Esophagus muscularis mucosa (tissue), 4 donors: ENCODE measurements around the gene PFDN6. TPM values are rescaled to one million over a fixed set of nuclear protein-coding genes. Genes with fewer than 3 reads are reported as not detected.
A peak's percentile ranks its signal among the peaks of the same experiment; 100 is the strongest.

Source experiments
- DNase-seq: peaks from one replicate; pipeline ENCODE4 v3.0.0-alpha.2; 2017; ENCODE audit errors: extremely low spot score
- H3K27ac ChIP-seq, 4 donors: fragments of 200-600 bp; sonication (generic); replicated peaks in 1 of 4; 1 replicate in 3 of 4; 2 replicates in 1 of 4; pipeline ENCODE4 v1.5.1; 2016 to 2019; ENCODE audit warnings: mild to moderate bottlenecking in 1 of 4
- H3K27me3 ChIP-seq, 4 donors: fragments of 200-600 bp; sonication (generic); one replicate each; pipeline versions ENCODE4 v1.5.1 to v1.6.0; 2016 to 2019
- H3K36me3 ChIP-seq, 4 donors: fragments of 200-600 bp; sonication (generic); one replicate each; pipeline ENCODE4 v1.5.1; 2016 to 2019
- H3K4me1 ChIP-seq, 4 donors: fragments of 200-600 bp; sonication (generic); one replicate each; pipeline ENCODE4 v1.5.1; 2016 to 2019
- H3K4me3 ChIP-seq, 4 donors: fragments of 200-600 bp; sonication (generic); 1 replicate in 2 of 4; 2 replicates in 2 of 4; pipeline ENCODE4 v1.5.1; 2016 to 2019; ENCODE audit warnings: mild to moderate bottlenecking in 4 of 4, moderate library complexity in 1 of 4
- H3K9me3 ChIP-seq, 4 donors: fragments of 200-600 bp; sonication (generic); 1 replicate in 3 of 4; 2 replicates in 1 of 4; pipeline ENCODE4 v1.5.1; 2016 to 2019
- CTCF ChIP-seq, 3 experiments: fragments of 200-600 bp in 2 of 3; fragments of 450-650 bp in 1 of 3; sonication (generic) in 2 of 3; IDR thresholded peaks; one replicate each; pipeline ENCODE4 v1.5.1; 2017 to 2019; ENCODE audit warnings: antibody characterized with exemption in 3 of 3, mild to moderate bottlenecking in 2 of 3, moderate library complexity in 1 of 3
- EP300 ChIP-seq: sonication (generic); formaldehyde crosslinking; IDR thresholded peaks from one replicate; pipeline ENCODE4 v1.6.1; 2017; ENCODE audit warnings: antibody characterized with exemption
- POLR2A ChIP-seq: fragments of 450-650 bp; IDR thresholded peaks from one replicate; pipeline ENCODE4 v1.6.1; 2017; ENCODE audit warnings: antibody characterized with exemption, moderate library complexity, mild to moderate bottlenecking, low read depth
- POLR2AphosphoS5 ChIP-seq, 2 donors: sonication (generic); formaldehyde crosslinking; IDR thresholded peaks; one replicate each; pipeline ENCODE4 v1.6.1; 2017; ENCODE audit warnings: antibody characterized with exemption in 2 of 2
- WGBS: methylation state at CpG from one replicate; pipeline ENCODE4 v1.1.5; 2018; 5-methylcytosine and 5-hydroxymethylcytosine counted together
- intact Hi-C: fragments of 100-400 bp; cut with DNase I; formaldehyde crosslinking; loops from one replicate; pipeline ENCODE4 v1.15.1; 2023
- total RNA-seq, 4 donors: library from RNA; depleted of rRNA; stranded (reverse); fragments of >200 nt; gene quantifications; one replicate each; pipeline versions ENCODE4 v1.1.0 to v1.2.1, GENCODE V29; 2016

Gene PFDN6
- total RNA-seq, 4 donors from 2014 or later, result 29.1 to 54.2 (median 43.7) TPM

- WGBS, result 81% methylated on average over 3 of the region's 3 CpGs
- Histone ChIP-seq H3K4me1 (peaks cover 49 to 79% (median 72%) of the 10 kb centered on the region in 4 donors), H3K27ac (peak overlapping the region; percentile 42 to 86 (median 50))
Observed at GRCh38 chr6:33319939-33320314, 30.5 kb downstream of the PFDN6 start.

GRCh38 chr6:33320315-33321181 is 31.1 kb downstream of the PFDN6 start:
- DNase-seq, result no peak
- TF ChIP-seq POLR2AphosphoS5 (IDR thresholded peaks at IDR 0.05), result no peak
- TF ChIP-seq EP300, result no peak
- no peak for TF ChIP-seq POLR2A
- TF ChIP-seq CTCF (IDR thresholded peaks at IDR 0.05), result no peak
- WGBS, result 61% methylated on average over 19 of the region's 32 CpGs
- H3K27me3 ChIP-seq, result no peaks in the 10 kb centered on the region
- no peaks in the 10 kb centered on the region for H3K9me3 ChIP-seq
- H3K4me1 ChIP-seq, result peaks cover 43 to 73% (median 66%) of the 10 kb centered on the region in 4 donors
- intact Hi-C loops, result no loop called here
- H3K4me3 ChIP-seq, result no peak overlapping the region
- peak overlapping the region; percentile 42 to 86 (median 50) for H3K27ac ChIP-seq
- peaks cover 27 to 40% (median 32%) of the 10 kb centered on the region in 4 donors for H3K36me3 ChIP-seq

More at GRCh38 chr6:33319939-33320314, 30.5 kb downstream of the PFDN6 start:
- Histone ChIP-seq H3K4me3 (no peak overlapping the region), H3K36me3 (peaks cover 27 to 40% (median 32%) of the 10 kb centered on the region in 4 donors), H3K9me3 (no peaks in the 10 kb centered on the region), H3K27me3 (no peaks in the 10 kb centered on the region)
- DNase-seq, result no peak
- TF ChIP-seq POLR2AphosphoS5 (IDR thresholded peaks at IDR 0.05) (no peak), EP300 (no peak), CTCF (IDR thresholded peaks at IDR 0.05) (no peak), POLR2A (no peak)
- intact Hi-C loops, result no loop called here

- TF ChIP-seq POLR2AphosphoS5 (IDR thresholded peaks at IDR 0.05), result no peak
- TF ChIP-seq EP300, result no peak
- no peak for TF ChIP-seq POLR2A
- no peak for TF ChIP-seq CTCF (IDR thresholded peaks at IDR 0.05)
- Histone ChIP-seq H3K9me3 (no peaks in the 10 kb centered on the region), H3K27ac (peak overlapping the region in 3 of 4 donors; percentile 86 to 91 (median 89)), H3K27me3 (no peaks in the 10 kb centered on the region), H3K4me3 (peak overlapping the region in 2 of 4 donors; percentile 67 to 75), H3K36me3 (peaks cover 27 to 36% (median 30%) of the 10 kb centered on the region in 4 donors), H3K4me1 (peaks cover 43 to 66% (median 61%) of the 10 kb centered on the region in 4 donors)
- no peak for DNase-seq
- 80% methylated on average over 6 of the region's 9 CpGs for WGBS
- intact Hi-C loops, result no loop called here
Observed at GRCh38 chr6:33321227-33321626, 31.8 kb downstream of the PFDN6 start.

- Histone ChIP-seq H3K4me3 (peak overlapping the region; percentile 67 to 91 (median 78)), H3K36me3 (peaks cover 27 to 31% (median 28%) of the 10 kb centered on the region in 4 donors), H3K4me1 (peaks cover 34 to 49% (median 45%) of the 10 kb centered on the region in 4 donors), H3K27me3 (no peaks in the 10 kb centered on the region), H3K27ac (peak overlapping the region; percentile 81 to 91 (median 88)), H3K9me3 (no peaks in the 10 kb centered on the region)
- WGBS, result 1% methylated on average over 12 of the region's 12 CpGs
- TF ChIP-seq POLR2A, result no peak
- TF ChIP-seq EP300, result no peak
- TF ChIP-seq POLR2AphosphoS5 (IDR thresholded peaks at IDR 0.05), result no peak
- TF ChIP-seq CTCF (IDR thresholded peaks at IDR 0.05), result no peak
- DNase-seq, result no peak
- intact Hi-C loops, result no loop called here
Observed at GRCh38 chr6:33323623-33323948, 34.2 kb downstream of the PFDN6 start.
